Mesodermal cell (in vitro differentiated cells): ENCODE results near the gene LUC7L3.
A peak's percentile ranks its signal among the peaks of the same experiment; 100 is the strongest.

Source experiments
- H3K27ac ChIP-seq: 2 replicates; pipeline ENCODE4 v1.7.0; 2013; ENCODE audit warnings: mild to moderate bottlenecking, low read depth, low read length, moderate library complexity; ENCODE audit not compliant: severe bottlenecking
- H3K36me3 ChIP-seq: 2 replicates; pipeline ENCODE4 v1.7.1; 2013; ENCODE audit warnings: mild to moderate bottlenecking, low read length, moderate library complexity; ENCODE audit not compliant: control insufficient read depth, insufficient read depth
- H3K4me1 ChIP-seq: one replicate; pipeline ENCODE4 v1.7.1; 2013; ENCODE audit warnings: mild to moderate bottlenecking, low read length; ENCODE audit not compliant: insufficient read depth, control insufficient read depth, poor library complexity, severe bottlenecking
- H3K4me3 ChIP-seq: 2 replicates; pipeline ENCODE4 v1.7.0; 2013; ENCODE audit warnings: low read length, control low read depth, mild to moderate bottlenecking; ENCODE audit not compliant: insufficient read depth, poor library complexity, severe bottlenecking; ENCODE audit errors: extremely low read depth
- H3K9me3 ChIP-seq: 2 replicates; pipeline ENCODE4 v1.7.1; 2013; ENCODE audit warnings: mild to moderate bottlenecking, low read length, moderate library complexity; ENCODE audit not compliant: control insufficient read depth
- WGBS, 2 experiments: methylation state at CpG; one replicate each; pipeline ENCODE4 v1.1.5; 2013; ENCODE audit warnings: missing lambda C conversion rate in 2 of 2; ENCODE audit not compliant: insufficient coverage in 2 of 2; 5-methylcytosine and 5-hydroxymethylcytosine counted together

LUC7L3 gene

DNA sequence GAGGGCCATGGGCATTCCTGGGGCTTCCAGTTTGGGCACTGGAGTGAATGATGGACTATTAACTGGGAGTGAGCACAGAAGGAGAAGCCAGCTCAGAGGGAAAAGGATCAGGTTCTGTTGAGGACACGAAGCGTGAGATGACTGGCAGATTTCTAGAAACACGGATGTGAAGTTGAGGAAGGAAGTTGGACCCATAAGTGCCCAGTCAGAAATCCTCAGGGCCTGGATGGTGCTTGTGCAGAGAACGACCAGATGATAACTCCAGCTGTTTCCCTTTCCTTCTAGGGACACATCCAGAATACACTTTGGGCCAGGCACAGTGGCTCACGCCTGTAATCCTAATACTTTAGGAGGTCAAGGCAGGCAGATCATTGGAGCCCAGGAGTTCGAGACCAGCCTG, 71.2 kb downstream of the LUC7L3 start:
- 93 to 94% methylated on average over 4 to 6 of the region's 6 CpGs for WGBS, 2 experiments
- no peaks in the 10 kb centered on the region for H3K9me3 ChIP-seq
- H3K4me3 ChIP-seq: no peak overlapping the region
- peaks cover 8% of the 10 kb centered on the region for H3K4me1 ChIP-seq
- H3K27ac ChIP-seq: no peak overlapping the region
- H3K36me3 ChIP-seq: no peaks in the 10 kb centered on the region

DNA sequence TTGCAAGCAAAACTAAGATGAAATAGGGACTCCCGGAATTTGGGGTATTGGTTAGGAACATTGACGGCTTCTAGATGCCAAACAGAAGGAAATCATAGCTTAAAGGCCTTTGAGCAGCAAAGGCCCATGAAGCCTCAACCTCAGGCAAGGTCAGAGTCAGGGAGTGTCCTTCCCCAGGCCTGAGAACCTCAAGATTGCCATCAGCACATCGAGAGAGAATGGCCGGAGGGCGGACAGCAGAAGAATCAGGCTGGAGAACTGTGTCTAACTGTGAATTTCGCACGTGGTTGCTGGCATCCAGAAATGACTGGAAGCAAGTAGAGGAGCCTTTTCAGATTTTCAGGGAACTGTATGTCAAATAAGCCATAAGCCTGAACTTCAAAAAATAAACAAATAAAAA, 72.7 kb downstream of the LUC7L3 start:
- Histone ChIP-seq H3K36me3 (no peaks in the 10 kb centered on the region), H3K4me1 (peaks cover 2% of the 10 kb centered on the region)
- WGBS, 2 experiments: 88 to 93% methylated on average over 7 of the region's 7 CpGs

DNA sequence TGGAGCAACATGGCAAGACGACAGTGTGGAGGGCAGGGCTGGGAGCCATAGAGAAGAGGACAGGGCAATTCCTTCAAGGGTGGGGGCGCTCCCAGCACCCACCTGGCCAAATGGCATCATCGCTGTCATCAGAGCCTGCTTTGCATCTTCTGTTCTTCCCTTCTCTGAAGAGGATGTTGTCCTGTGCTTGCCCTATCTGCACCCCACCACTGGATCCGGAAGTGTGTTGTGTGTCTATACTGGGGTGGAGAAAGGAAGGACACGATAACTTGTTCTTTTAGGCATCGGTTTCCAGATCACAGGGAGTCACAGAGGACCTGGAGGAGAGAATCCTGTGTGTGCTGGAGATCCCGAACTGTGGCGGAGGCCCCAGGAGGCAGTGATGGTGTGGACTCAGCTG, 73.6 kb downstream of the LUC7L3 start:
- peaks cover 2% of the 10 kb centered on the region for H3K4me1 ChIP-seq
- whole genome bisulfite sequencing, 2 experiments: 98 to 100% methylated on average over 6 to 7 of the region's 8 CpGs
- H3K27ac ChIP-seq: no peak overlapping the region
- no peaks in the 10 kb centered on the region for H3K9me3 ChIP-seq
- no peak overlapping the region for H3K4me3 ChIP-seq
- no peaks in the 10 kb centered on the region for H3K36me3 ChIP-seq

More for the DNA sequence above, 72.7 kb downstream of the LUC7L3 start:
- H3K9me3 ChIP-seq: no peaks in the 10 kb centered on the region
- no peak overlapping the region for H3K27ac ChIP-seq
- H3K4me3 ChIP-seq: no peak overlapping the region

DNA sequence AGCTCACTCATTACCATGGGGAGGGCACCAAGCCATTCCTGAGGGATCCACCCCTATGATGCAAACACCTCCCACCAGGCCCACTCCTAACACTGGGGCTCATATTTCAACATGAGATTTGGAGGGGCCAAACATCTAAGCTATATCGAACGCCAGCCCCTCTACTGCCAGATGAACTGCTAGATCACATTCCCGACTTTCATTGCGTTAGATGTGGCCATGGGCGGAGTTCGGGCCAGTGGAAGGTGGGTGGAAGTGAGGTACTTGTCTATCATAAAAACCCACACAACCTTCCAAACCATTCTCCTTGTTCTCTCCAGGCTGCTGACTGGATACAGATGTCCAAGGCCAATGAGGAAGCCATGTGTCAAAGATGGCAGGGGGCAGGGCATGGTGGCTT, 75.0 kb downstream of the LUC7L3 start:
- WGBS, 2 experiments: 71 to 100% methylated on average over 2 to 3 of the region's 6 CpGs
- H3K27ac ChIP-seq: no peak overlapping the region
- H3K36me3 ChIP-seq: no peaks in the 10 kb centered on the region
- no peak overlapping the region for H3K4me3 ChIP-seq
- H3K9me3 ChIP-seq: no peaks in the 10 kb centered on the region
- H3K4me1 ChIP-seq: peaks cover 4% of the 10 kb centered on the region

DNA sequence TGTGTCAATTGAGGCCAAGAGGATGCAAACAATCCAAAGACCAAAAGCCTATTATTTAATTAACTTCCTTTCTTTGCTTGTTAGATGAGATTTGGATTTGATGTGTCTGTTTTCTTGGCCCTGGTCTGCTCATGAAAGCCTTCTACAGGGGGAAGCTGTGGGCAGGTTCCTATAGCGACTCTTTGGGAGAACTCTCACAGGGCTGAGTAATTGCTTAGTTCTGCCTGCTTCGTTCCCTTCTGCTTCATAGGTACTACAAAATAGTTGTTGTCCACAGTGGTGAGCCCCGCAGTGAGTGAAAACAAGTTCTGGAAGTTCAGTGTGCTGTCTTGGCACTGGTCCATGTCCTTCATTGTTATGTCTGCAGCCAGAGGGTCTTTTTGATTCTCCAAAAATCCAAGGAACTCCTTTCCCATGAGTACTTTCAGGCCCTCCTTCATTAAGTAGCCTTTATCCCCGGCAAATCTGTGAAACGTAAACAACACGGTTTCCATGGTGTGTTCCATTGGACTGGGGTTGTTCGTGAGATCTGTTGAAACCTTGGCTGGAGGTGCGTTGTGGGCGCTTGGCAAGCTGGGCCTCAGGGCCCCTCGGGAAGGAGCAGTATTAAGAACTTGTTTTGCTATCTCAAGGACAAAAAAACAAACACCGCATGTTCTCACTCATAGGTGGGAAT, 77.9 kb downstream of the LUC7L3 start:
- no peaks in the 10 kb centered on the region for H3K9me3 ChIP-seq
- WGBS, 2 experiments: 87 to 96% methylated on average over 7 to 8 of the region's 11 CpGs
- H3K4me3 ChIP-seq: no peak overlapping the region
- peaks cover 3% of the 10 kb centered on the region for H3K4me1 ChIP-seq
- H3K36me3 ChIP-seq: no peaks in the 10 kb centered on the region
- H3K27ac ChIP-seq: no peak overlapping the region

DNA sequence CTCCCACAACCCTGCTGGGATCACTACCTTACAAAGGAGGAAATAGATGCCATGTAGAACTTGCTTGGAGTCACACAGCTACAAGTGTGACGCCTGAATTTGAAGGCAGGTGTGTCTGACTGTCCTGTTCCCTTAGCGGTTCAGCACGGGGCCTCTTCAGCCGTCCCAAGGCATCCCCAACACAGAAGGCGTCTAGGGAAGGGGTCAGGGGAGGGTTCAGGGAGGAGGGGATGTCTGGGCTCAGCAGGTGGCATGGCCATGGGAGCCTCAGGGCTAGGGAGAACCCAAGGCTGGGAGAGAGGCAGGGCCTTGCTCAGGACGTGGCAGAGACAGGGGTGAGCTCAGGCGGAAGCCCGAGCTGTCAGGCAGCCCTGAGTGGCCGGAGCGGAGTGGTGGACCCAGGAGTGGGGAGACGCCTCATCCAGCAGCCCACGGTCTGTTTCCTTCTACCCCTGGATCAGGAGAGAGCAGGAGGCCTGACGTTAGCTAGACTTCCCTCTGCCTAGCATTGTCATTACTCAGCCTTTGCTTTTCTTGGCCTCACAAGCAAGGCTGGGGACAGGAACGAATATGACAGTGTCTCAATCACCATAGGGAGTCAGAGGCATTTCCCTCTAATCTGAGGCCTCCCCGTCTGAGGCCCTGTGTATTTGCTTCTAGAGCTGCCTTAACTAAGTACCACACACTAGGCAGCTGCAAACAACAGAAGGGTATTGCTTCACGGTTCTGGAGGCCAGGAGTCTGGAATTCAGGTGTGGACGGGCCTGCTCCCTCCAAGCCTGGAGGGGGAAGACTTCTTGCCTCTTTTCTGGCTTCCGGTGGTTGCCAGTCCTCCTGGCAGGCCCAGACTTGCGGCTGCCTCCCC, 79.3 kb downstream of the LUC7L3 start:
- H3K4me1 ChIP-seq: peaks cover 3% of the 10 kb centered on the region
- H3K9me3 ChIP-seq: no peaks in the 10 kb centered on the region
- H3K27ac ChIP-seq: no peak overlapping the region
- WGBS, 2 experiments: 80 to 83% methylated on average over 19 of the region's 19 CpGs
- H3K4me3 ChIP-seq: no peak overlapping the region
- H3K36me3 ChIP-seq: no peaks in the 10 kb centered on the region

DNA sequence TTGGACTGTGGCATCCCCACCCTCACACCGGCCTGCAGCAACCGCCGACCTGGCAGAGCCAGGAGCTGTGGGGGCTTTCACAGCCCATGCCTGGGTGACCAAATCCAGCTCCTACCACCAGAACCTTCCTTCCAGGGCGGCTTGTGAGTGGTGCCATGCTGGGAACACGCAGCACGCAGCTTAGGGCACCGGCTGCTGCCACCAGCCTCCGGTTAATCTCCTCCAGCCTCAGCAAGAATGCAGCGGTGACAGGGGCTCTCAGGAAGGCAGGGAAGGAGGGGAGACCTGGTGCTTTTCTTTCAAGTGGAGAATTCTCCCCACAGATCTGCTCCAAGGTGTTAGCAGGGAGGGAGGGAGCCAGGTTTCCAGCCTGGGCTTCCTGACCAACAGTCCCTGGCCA, 80.2 kb downstream of the LUC7L3 start:
- H3K9me3 ChIP-seq: no peaks in the 10 kb centered on the region
- H3K27ac ChIP-seq: no peak overlapping the region
- H3K4me3 ChIP-seq: no peak overlapping the region
- no peaks in the 10 kb centered on the region for H3K36me3 ChIP-seq
- H3K4me1 ChIP-seq: peaks cover 3% of the 10 kb centered on the region
- WGBS, 2 experiments: 90% methylated on average over 7 to 9 of the region's 9 CpGs

DNA sequence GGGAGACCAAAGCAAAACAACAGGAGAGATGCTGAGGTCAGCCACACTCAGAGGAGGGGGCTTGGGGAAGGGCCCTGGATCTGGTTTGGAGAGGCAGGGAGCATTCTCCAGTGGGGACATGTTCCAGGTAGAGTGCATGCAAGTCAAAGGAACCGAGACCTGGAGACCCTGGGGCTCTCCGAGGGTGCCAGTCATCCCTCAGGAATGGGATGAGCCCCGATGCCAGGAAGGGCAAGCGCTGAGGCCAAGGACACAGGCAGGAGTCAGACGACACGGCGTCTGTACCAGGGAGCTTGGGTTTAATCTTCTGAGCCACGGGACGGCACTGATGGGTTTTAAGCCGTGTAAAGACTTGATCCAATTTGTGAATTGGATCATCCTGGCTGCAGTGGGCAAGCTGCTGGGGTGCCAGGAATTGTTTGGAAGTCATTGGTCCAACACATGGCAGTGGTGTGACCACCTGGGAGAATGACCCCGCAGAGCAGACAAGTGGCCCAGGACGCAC, 80.8 kb downstream of the LUC7L3 start:
- no peak overlapping the region for H3K27ac ChIP-seq
- no peaks in the 10 kb centered on the region for H3K9me3 ChIP-seq
- 90 to 97% methylated on average over 12 of the region's 12 CpGs for WGBS, 2 experiments
- H3K36me3 ChIP-seq: no peaks in the 10 kb centered on the region
- H3K4me3 ChIP-seq: no peak overlapping the region
- peaks cover 3% of the 10 kb centered on the region for H3K4me1 ChIP-seq

DNA sequence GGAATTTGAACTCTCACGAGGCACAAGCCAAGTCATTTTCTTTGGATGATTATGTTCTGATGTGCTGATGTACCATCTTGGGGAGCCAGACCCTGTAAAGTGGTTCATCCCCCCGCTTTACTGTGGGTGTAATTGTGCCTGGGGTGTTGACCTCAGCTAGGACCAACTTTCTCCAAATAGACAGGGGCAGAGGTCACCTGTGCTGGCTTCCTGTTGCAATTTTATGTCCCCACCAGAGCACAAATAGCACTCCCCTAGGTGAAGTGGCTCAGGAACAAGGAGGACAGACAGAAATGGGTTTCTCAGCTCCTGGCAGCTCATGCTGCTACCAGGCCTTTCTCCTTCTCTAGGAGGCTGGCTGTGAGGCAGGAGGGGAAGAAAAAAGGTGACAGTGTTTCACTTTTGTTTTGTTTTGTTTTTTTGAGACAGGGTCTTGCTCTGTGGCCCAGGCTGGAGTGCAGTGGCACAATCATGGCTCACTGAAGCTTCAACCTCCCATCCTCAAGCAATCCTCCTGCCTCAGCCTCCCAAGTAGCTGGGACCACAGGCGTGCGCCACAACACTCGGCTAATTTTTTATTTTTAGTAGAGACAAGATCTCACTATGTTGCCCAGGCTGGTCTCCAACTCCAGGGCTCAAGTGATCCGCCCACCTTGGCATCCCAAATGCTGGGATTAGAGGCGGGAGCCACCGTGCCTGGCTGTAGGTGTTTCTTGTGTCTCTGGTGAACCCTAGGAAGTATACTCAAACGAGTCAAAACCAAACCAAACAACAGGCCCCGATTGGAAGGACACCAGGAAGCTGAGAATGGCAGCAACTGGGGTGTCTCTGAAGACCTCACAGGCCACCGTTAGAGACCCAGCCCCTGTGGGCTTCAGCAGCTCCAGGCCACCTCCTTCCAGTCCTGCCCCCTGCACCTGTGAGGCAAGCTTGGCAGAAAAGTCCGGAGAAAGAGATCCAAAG, 83.5 kb downstream of the LUC7L3 start:
- no peaks in the 10 kb centered on the region for H3K36me3 ChIP-seq
- peak overlapping the region; percentile 16 for H3K27ac ChIP-seq
- peaks cover 3% of the 10 kb centered on the region for H3K4me1 ChIP-seq
- 83 to 84% methylated on average over 7 to 11 of the region's 12 CpGs for WGBS, 2 experiments
- H3K4me3 ChIP-seq: no peak overlapping the region
- no peaks in the 10 kb centered on the region for H3K9me3 ChIP-seq

DNA sequence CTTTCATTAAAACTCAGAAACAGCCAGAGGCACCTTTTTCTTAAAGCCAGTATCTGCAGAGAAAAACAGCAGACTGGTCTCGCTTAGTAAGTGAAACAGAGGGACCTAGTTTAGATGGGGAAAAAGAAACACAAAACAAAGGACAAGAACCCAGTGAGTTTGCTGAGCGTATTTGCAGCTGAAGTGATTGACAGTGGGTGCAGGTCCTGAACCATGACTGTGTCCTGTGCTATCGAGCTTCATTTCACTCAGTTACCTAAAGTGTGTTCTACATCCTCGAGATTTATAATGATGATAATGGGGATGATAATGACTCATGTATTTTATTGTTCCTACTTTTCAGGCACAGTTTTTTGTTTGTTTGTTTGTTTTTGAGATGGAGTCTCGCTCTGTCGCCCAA, 84.3 kb downstream of the LUC7L3 start:
- Histone ChIP-seq H3K4me3 (no peak overlapping the region), H3K36me3 (no peaks in the 10 kb centered on the region), H3K27ac (peak overlapping the region; percentile 16), H3K4me1 (peaks cover 3% of the 10 kb centered on the region), H3K9me3 (no peaks in the 10 kb centered on the region)
- 82 to 95% methylated on average over 5 to 6 of the region's 6 CpGs for WGBS, 2 experiments
